Astrocyte (in vitro differentiated cells and primary cell): ENCODE results near the gene HYDIN.

Source experiments
- CTCF ChIP-seq: IDR thresholded peaks from 2 replicates; pipeline ENCODE4 v1.5.1; 2011; ENCODE audit warnings: low read depth, mild to moderate bottlenecking, inconsistent platforms, low read length, moderate library complexity; ENCODE audit not compliant: insufficient read depth
- EZH2 ChIP-seq: IDR thresholded peaks from 2 replicates; pipeline ENCODE4 v1.6.1; 2012; ENCODE audit warnings: mild to moderate bottlenecking, low read length, inconsistent platforms; ENCODE audit not compliant: insufficient read depth

GRCh38 chr16:71218306-71218963 is 12.1 kb downstream of the HYDIN start:
- TF ChIP-seq CTCF (no peak), EZH2 (no peak)
